ENCODE data around the gene RELL1.

Gene RELL1

GRCh38 chr4:37635155-37635554 is 51.0 kb downstream of the RELL1 start:
- no peak for DNase-seq (ENCODE audit: low spot score)

GRCh38 chr4:37634180-37634579 is 52.0 kb downstream of the RELL1 start:
- DNase-seq (ENCODE audit: low spot score), result no peak

GRCh38 chr4:37632836-37633235 is 53.3 kb downstream of the RELL1 start:
- no peak for DNase-seq (ENCODE audit: low spot score)

GRCh38 chr4:37631551-37631950 is 54.6 kb downstream of the RELL1 start:
- no peak for DNase-seq (ENCODE audit: low spot score)

- no peak for DNase-seq (ENCODE audit: low spot score)
Measured at GRCh38 chr4:37629713-37630112, 56.5 kb downstream of the RELL1 start.

- no peak for DNase-seq (ENCODE audit: low spot score)
Measured at GRCh38 chr4:37628977-37629609, 57.1 kb downstream of the RELL1 start.

- DNase-seq (ENCODE audit: low spot score), result peak; percentile 56
Measured at GRCh38 chr4:37627263-37627662, 58.9 kb downstream of the RELL1 start.

GRCh38 chr4:37625499-37625898 is 60.7 kb downstream of the RELL1 start:
- DNase-seq (ENCODE audit: low spot score), result no peak

- no peak for DNase-seq (ENCODE audit: low spot score)
Measured at GRCh38 chr4:37623940-37624339, 62.2 kb downstream of the RELL1 start.

GRCh38 chr4:37623125-37623524 is 63.1 kb downstream of the RELL1 start:
- DNase-seq (ENCODE audit: low spot score), result peak; percentile 29

- DNase-seq (ENCODE audit: low spot score), result no peak
Measured at GRCh38 chr4:37620176-37620575, 66.0 kb downstream of the RELL1 start.

GRCh38 chr4:37615720-37616063 is 70.5 kb downstream of the RELL1 start:
- DNase-seq (ENCODE audit: low spot score), result no peak

GRCh38 chr4:37615059-37615719 is 71.0 kb downstream of the RELL1 start:
- DNase-seq (ENCODE audit: low spot score), result no peak

GRCh38 chr4:37612811-37613210 is 73.4 kb downstream of the RELL1 start:
- no peak for DNase-seq (ENCODE audit: low spot score)

- no peak for DNase-seq (ENCODE audit: low spot score)
Measured at GRCh38 chr4:37609626-37610025, 76.5 kb downstream of the RELL1 start.

- DNase-seq (ENCODE audit: low spot score), result no peak
Measured at GRCh38 chr4:37607018-37607417, 79.2 kb downstream of the RELL1 start.

- no peak for DNase-seq (ENCODE audit: low spot score)
Measured at GRCh38 chr4:37605843-37606565, 80.2 kb downstream of the RELL1 start.

- DNase-seq (ENCODE audit: low spot score), result no peak
Measured at GRCh38 chr4:37604461-37604860, 81.7 kb downstream of the RELL1 start.

- no peak for DNase-seq (ENCODE audit: low spot score)
Measured at GRCh38 chr4:37603711-37604110, 82.5 kb downstream of the RELL1 start.

- peak; percentile 70 for DNase-seq (ENCODE audit: low spot score)
Measured at GRCh38 chr4:37603070-37603468, 83.1 kb downstream of the RELL1 start.

- no peak for DNase-seq (ENCODE audit: low spot score)
Measured at GRCh38 chr4:37602454-37603069, 83.6 kb downstream of the RELL1 start.

- DNase-seq (ENCODE audit: low spot score), result no peak
Measured at GRCh38 chr4:37601531-37601930, 84.6 kb downstream of the RELL1 start.
